Stimulated activated CD4-positive, alpha-beta T cell treated with anti-CD3 and anti-CD28 coated beads, Interleukin-4, amount 100 ng/mL, for 48 hours (primary cell): ENCODE measurements around the gene MBOAT1.
"Not testable (repeated sequence)": the region's sequence is repeated elsewhere in the genome, so short reads cannot be mapped to it uniquely, and the experiment has no call there.

Source experiments
- DNase-seq, 2 donors: peaks; one replicate each; pipeline ENCODE4 v3.0.0-alpha.2; 2020; ENCODE audit warnings: low read depth in 2 of 2

MBOAT1 gene

GRCh38 chr6:20202699-20203302 lies 9.5 kb downstream of the MBOAT1 start:
- DNase-seq, result no peak

- no peak for DNase-seq
These were observed 10.0 kb downstream of the MBOAT1 start for GRCh38 chr6:20202324-20202658.

- no peak for DNase-seq
These were observed 11.3 kb downstream of the MBOAT1 start for GRCh38 chr6:20200761-20201630.

GRCh38 chr6:20198775-20199174 lies 13.5 kb downstream of the MBOAT1 start:
- DNase-seq, result no peak

GRCh38 chr6:20198156-20198774 lies 14.0 kb downstream of the MBOAT1 start:
- DNase-seq, result no peak

- DNase-seq, result no peak
These were observed 15.0 kb downstream of the MBOAT1 start for GRCh38 chr6:20197251-20197650.

- DNase-seq, result no peak
These were observed 19.6 kb downstream of the MBOAT1 start for GRCh38 chr6:20192625-20193024.

GRCh38 chr6:20191992-20192391 lies 20.3 kb downstream of the MBOAT1 start:
- no peak for DNase-seq

GRCh38 chr6:20188630-20189075 lies 23.6 kb downstream of the MBOAT1 start:
- no peak for DNase-seq

GRCh38 chr6:20186981-20187380 lies 25.3 kb downstream of the MBOAT1 start:
- DNase-seq, result no peak

GRCh38 chr6:20183706-20184105 lies 28.6 kb downstream of the MBOAT1 start:
- DNase-seq, result no peak

GRCh38 chr6:20182926-20183521 lies 29.2 kb downstream of the MBOAT1 start:
- DNase-seq, result no peak

GRCh38 chr6:20182069-20182468 lies 30.2 kb downstream of the MBOAT1 start:
- no peak for DNase-seq

- no peak for DNase-seq
These were observed 31.3 kb downstream of the MBOAT1 start for GRCh38 chr6:20180935-20181334.

GRCh38 chr6:20179287-20180045 lies 32.8 kb downstream of the MBOAT1 start:
- DNase-seq, result not testable (repeated sequence)

GRCh38 chr6:20178327-20178726 lies 33.9 kb downstream of the MBOAT1 start:
- DNase-seq, result no peak

- DNase-seq, result no peak
These were observed 36.4 kb downstream of the MBOAT1 start for GRCh38 chr6:20175810-20176410.

GRCh38 chr6:20173833-20174792 lies 38.2 kb downstream of the MBOAT1 start:
- no peak for DNase-seq

GRCh38 chr6:20172842-20173456 lies 39.3 kb downstream of the MBOAT1 start:
- DNase-seq, result no peak
